Endodermal cell (in vitro differentiated cells): ENCODE results near the gene KAZN. TPM values are rescaled to one million over a fixed set of nuclear protein-coding genes. Genes with fewer than 3 reads are reported as not detected.

Experiments used
- DNase-seq: peaks from one replicate; pipeline ENCODE4 v3.0.0-alpha.2; 2017
- H3K27ac ChIP-seq: 2 replicates; pipeline ENCODE4 v1.5.1; 2013; ENCODE audit warnings: mild to moderate bottlenecking, low read depth, low read length, moderate library complexity
- H3K27me3 ChIP-seq: 2 replicates; pipeline ENCODE4 v1.6.1; 2013; ENCODE audit warnings: mild to moderate bottlenecking, low read length, moderate library complexity; ENCODE audit not compliant: insufficient read depth, control insufficient read depth, poor library complexity, severe bottlenecking
- H3K36me3 ChIP-seq: 2 replicates; pipeline ENCODE4 v1.7.0; 2013; ENCODE audit warnings: mild to moderate bottlenecking, low read length, moderate library complexity; ENCODE audit not compliant: control insufficient read depth, insufficient read depth
- H3K4me1 ChIP-seq: one replicate; pipeline ENCODE4 v1.7.0; 2013; ENCODE audit warnings: low read length; ENCODE audit not compliant: control insufficient read depth, insufficient read depth
- H3K4me3 ChIP-seq: 2 replicates; pipeline ENCODE4 v1.5.1; 2013; ENCODE audit warnings: mild to moderate bottlenecking, low read length, moderate library complexity
- H3K9ac ChIP-seq: 2 replicates; pipeline ENCODE4 v1.6.1; 2013; ENCODE audit warnings: mild to moderate bottlenecking, low read length, moderate library complexity; ENCODE audit not compliant: poor library complexity, severe bottlenecking; ENCODE audit errors: extremely low read depth
- H3K9me3 ChIP-seq: 2 replicates; pipeline ENCODE4 v1.6.1; 2013; ENCODE audit warnings: mild to moderate bottlenecking, low read length, moderate library complexity; ENCODE audit not compliant: control insufficient read depth
- H3K27ac Mint-ChIP-seq: 2 replicates; pipeline ENCODE4 v1.8.0; 2020; ENCODE audit warnings: mixed read lengths
- H3K27me3 Mint-ChIP-seq: 2 replicates; pipeline ENCODE4 v1.8.0; 2021; ENCODE audit warnings: mild to moderate bottlenecking, mixed read lengths; ENCODE audit not compliant: insufficient read depth
- H3K36me3 Mint-ChIP-seq: 2 replicates; pipeline ENCODE4 v1.8.0; 2020; ENCODE audit warnings: low read depth, mixed read lengths
- H3K4me1 Mint-ChIP-seq: 2 replicates; pipeline ENCODE4 v1.8.0; 2020; ENCODE audit warnings: mixed read lengths
- H3K4me3 Mint-ChIP-seq: 2 replicates; pipeline ENCODE4 v1.8.0; 2020; ENCODE audit warnings: mild to moderate bottlenecking, moderate library complexity, mixed read lengths
- H3K9me3 Mint-ChIP-seq: 2 replicates; pipeline ENCODE4 v1.8.0; 2020; ENCODE audit warnings: mild to moderate bottlenecking, mixed read lengths
- CTCF ChIP-seq: fragments of 200-600 bp; sonication (generic); conservative IDR thresholded peaks from 2 replicates; pipeline ENCODE4 v1.5.0; 2021; ENCODE audit warnings: antibody characterized with exemption, mild to moderate bottlenecking
- WGBS, 2 experiments: methylation state at CpG; one replicate each; pipeline versions ENCODE4 v1.1.5 to v1.1.7; 2013; ENCODE audit warnings: missing lambda C conversion rate in 2 of 2, mixed read lengths in 1 of 2; ENCODE audit not compliant: insufficient coverage in 1 of 2, insufficient read length in 1 of 2; 5-methylcytosine and 5-hydroxymethylcytosine counted together
- total RNA-seq, 2 donors: library from RNA; stranded (reverse); fragmentation: NEBNext Ultra II Directional in 1 of 2; extraction: Animal tissue kit (Norgen Biotek cat#: 25700) in 1 of 2; gene quantifications; 2 replicates in 1 of 2; 3 replicates in 1 of 2; pipeline ENCODE4 v1.2.1, GENCODE V29; 2021

Gene KAZN
- total RNA-seq, 2 donors from 2014 or later = 12.4 to 13.9 TPM

DNA sequence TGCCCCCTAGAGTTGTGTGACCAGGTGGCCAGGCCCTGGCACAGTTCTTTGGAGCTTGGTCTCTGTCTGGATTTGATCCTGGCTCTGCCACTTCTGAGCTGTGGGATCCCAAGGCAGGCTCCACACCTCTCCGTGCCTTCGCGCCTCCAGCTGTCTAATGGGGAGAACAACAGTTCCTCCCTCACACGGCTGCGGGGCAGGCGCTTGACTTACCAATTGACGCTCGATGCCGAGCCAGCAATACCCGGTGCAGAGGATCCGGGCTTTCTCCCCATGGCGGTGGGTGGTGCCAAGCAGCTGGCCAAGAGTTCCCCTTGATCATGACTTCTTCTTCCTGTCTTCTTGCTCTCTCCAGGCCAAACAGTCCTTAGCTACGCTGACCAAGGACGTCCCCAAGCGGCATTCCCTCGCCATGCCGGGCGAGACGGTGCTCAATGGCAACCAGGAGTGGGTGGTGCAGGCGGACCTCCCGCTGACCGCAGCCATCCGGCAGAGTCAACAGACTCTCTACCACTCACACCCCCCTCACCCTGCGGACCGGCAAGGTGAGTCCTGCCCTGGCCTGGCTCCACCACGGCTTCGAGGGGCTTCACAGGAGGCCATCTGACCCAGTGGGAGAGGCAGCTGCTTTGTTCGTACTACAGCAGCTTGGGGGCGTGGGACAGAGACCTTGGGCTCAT lies 457.4 kb downstream of the KAZN start:
- H3K27me3 Mint-ChIP-seq = no peaks in the 10 kb centered on the region
- no peaks in the 10 kb centered on the region for H3K4me1 Mint-ChIP-seq
- no peak overlapping the region for H3K4me3 Mint-ChIP-seq
- no peak overlapping the region for H3K27ac Mint-ChIP-seq
- H3K9me3 ChIP-seq = no peaks in the 10 kb centered on the region
- no peak for TF ChIP-seq CTCF
- no peaks in the 10 kb centered on the region for H3K4me1 ChIP-seq
- H3K36me3 ChIP-seq = no peaks in the 10 kb centered on the region
- H3K9ac ChIP-seq = no peak overlapping the region
- H3K27ac ChIP-seq = no peak overlapping the region
- H3K9me3 Mint-ChIP-seq = no peaks in the 10 kb centered on the region
- DNase-seq = no peak
- H3K36me3 Mint-ChIP-seq = no peaks in the 10 kb centered on the region
- H3K27me3 ChIP-seq = no peaks in the 10 kb centered on the region
- H3K4me3 ChIP-seq = no peak overlapping the region
- WGBS, 2 experiments = 94 to 96% methylated on average over 21 to 29 of the region's 29 CpGs

DNA sequence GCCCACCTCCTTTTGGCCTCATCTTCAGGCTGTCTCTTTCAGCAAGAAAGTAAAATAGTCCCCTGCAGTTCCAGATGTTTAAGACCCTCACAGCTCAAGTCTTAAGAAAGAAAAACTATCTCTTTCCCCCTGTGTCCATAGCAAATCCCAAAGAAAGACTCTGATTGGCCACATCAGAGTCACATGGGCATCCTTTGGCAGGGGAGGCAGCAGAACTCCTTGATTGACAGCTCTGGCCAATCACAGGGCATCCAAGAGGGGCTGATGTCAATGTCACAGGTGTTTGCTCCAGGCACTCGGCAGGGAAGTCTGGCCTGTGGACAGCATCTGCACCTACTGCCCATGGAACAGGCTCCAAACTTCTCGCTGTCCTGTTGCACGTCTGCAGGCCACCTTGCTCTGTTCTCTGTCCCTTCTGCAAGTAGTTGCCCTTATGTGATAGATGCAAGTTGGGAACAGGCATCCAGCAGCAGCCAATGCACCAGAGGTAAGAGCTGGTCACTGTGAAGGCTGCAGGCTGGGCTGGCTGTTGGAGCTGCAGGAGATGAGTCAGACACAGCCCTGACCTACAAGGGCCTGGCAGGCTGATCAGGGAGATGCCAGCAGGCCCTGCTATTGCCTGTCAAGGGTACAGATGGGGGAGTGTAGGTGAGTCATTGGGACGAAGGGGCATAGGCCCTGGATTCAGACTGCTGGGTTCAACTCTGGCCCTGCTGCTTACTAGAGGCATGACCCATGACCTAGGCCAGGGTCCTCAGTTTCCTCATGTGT lies 458.2 kb downstream of the KAZN start:
- no peaks in the 10 kb centered on the region for H3K4me1 ChIP-seq
- H3K4me3 ChIP-seq = no peak overlapping the region
- no peak overlapping the region for H3K9ac ChIP-seq
- no peaks in the 10 kb centered on the region for H3K4me1 Mint-ChIP-seq
- H3K36me3 ChIP-seq = no peaks in the 10 kb centered on the region
- no peaks in the 10 kb centered on the region for H3K36me3 Mint-ChIP-seq
- no peak for TF ChIP-seq CTCF
- WGBS, 2 experiments = 95 to 100% methylated on average over 4 of the region's 4 CpGs
- no peak overlapping the region for H3K27ac ChIP-seq
- H3K27me3 ChIP-seq = no peaks in the 10 kb centered on the region
- H3K9me3 Mint-ChIP-seq = no peaks in the 10 kb centered on the region
- no peak overlapping the region for H3K27ac Mint-ChIP-seq
- peaks cover 2% of the 10 kb centered on the region for H3K9me3 ChIP-seq
- DNase-seq = no peak
- H3K27me3 Mint-ChIP-seq = no peaks in the 10 kb centered on the region
- no peak overlapping the region for H3K4me3 Mint-ChIP-seq

DNA sequence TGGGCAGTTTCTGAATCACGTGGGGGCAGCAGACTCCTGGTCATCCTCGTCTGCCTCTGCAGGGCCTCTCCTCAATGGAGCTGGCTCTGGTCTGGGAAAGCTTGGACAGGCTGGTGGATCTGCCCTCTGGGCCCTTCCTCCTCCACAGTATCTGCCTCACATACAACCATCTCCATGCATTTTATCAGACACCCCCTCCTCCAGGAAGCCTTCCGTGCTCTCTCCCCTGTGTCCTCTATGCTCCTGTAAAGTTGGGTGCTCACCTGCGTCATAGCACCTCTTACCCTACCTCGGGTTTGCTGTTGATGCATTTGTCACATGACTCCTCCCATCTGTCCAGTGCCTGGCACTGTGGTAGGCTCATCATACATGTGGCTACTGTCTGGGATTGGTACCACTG lies 459.3 kb downstream of the KAZN start:
- peaks cover 10% of the 10 kb centered on the region for H3K9me3 ChIP-seq
- H3K9ac ChIP-seq = no peak overlapping the region
- no peaks in the 10 kb centered on the region for H3K4me1 Mint-ChIP-seq
- peaks cover 3% of the 10 kb centered on the region for H3K9me3 Mint-ChIP-seq
- no peaks in the 10 kb centered on the region for H3K27me3 Mint-ChIP-seq
- no peak for TF ChIP-seq CTCF
- no peak overlapping the region for H3K27ac Mint-ChIP-seq
- peaks cover 7% of the 10 kb centered on the region for H3K36me3 Mint-ChIP-seq
- no peak overlapping the region for H3K27ac ChIP-seq
- no peaks in the 10 kb centered on the region for H3K36me3 ChIP-seq
- H3K4me3 Mint-ChIP-seq = no peak overlapping the region
- no peak overlapping the region for H3K4me3 ChIP-seq
- H3K4me1 ChIP-seq = no peaks in the 10 kb centered on the region
- DNase-seq = no peak
- no peaks in the 10 kb centered on the region for H3K27me3 ChIP-seq
- WGBS, 2 experiments = 89 to 94% methylated on average over 3 to 5 of the region's 5 CpGs
